ENCODE data around the gene SLC10A4. TPM values are rescaled to one million over a fixed set of nuclear protein-coding genes. Genes with fewer than 3 reads are reported as not detected.
A peak's percentile ranks its signal among the peaks of the same experiment; 100 is the strongest.

SLC10A4 gene
- total and polyA plus RNA-seq, 2 of the 13 experiments (the other 11 are each of a cell fraction or from before 2014, with no cell fraction given), result 0.04 to 0.07 TPM

GRCh38 chr4:48504352-48504751 is 21.2 kb downstream of the SLC10A4 start:
- no peak overlapping the region for H2AFZ ChIP-seq (ENCODE audit: low read length)
- no peak overlapping the region for H3K27ac ChIP-seq (ENCODE audit: extremely low read length, insufficient read depth, low read length)
- no peaks in the 10 kb centered on the region for H3K9me3 ChIP-seq (ENCODE audit: low read length)
- no peak for ATAC-seq
- in situ Hi-C loops (cut with HindIII; ENCODE audit: extremely low pct_ligation_motif_present, low pct_unique_long_range_greater_than_20kb) (no loop called here), intact Hi-C loops (cut with micrococcal nuclease; ENCODE audit: unreplicated experiment) (no loop called here)
- TF ChIP-seq MAFK (conservative IDR thresholded peaks at IDR 0.05 in 1 of 2, IDR thresholded peaks at IDR 0.05 in 1 of 2; ENCODE audit: low read length in 2 of 2) (0 out of 4 replicates have a peak, but pooled peaks have one; percentile 16 to 26), ZNF329 (CRISPR knock-in tag; IDR thresholded peaks at IDR 0.05; ENCODE audit: low read depth) (no peak), ZNF639 (CRISPR knock-in tag; conservative IDR thresholded peaks at IDR 0.05) (no peak), NFE2L2 (IDR thresholded peaks at IDR 0.05; ENCODE audit: low read length) (peak; percentile 64; the same call in 1 of the 2 replicates)
- TF ChIP-seq, protein P1, sequence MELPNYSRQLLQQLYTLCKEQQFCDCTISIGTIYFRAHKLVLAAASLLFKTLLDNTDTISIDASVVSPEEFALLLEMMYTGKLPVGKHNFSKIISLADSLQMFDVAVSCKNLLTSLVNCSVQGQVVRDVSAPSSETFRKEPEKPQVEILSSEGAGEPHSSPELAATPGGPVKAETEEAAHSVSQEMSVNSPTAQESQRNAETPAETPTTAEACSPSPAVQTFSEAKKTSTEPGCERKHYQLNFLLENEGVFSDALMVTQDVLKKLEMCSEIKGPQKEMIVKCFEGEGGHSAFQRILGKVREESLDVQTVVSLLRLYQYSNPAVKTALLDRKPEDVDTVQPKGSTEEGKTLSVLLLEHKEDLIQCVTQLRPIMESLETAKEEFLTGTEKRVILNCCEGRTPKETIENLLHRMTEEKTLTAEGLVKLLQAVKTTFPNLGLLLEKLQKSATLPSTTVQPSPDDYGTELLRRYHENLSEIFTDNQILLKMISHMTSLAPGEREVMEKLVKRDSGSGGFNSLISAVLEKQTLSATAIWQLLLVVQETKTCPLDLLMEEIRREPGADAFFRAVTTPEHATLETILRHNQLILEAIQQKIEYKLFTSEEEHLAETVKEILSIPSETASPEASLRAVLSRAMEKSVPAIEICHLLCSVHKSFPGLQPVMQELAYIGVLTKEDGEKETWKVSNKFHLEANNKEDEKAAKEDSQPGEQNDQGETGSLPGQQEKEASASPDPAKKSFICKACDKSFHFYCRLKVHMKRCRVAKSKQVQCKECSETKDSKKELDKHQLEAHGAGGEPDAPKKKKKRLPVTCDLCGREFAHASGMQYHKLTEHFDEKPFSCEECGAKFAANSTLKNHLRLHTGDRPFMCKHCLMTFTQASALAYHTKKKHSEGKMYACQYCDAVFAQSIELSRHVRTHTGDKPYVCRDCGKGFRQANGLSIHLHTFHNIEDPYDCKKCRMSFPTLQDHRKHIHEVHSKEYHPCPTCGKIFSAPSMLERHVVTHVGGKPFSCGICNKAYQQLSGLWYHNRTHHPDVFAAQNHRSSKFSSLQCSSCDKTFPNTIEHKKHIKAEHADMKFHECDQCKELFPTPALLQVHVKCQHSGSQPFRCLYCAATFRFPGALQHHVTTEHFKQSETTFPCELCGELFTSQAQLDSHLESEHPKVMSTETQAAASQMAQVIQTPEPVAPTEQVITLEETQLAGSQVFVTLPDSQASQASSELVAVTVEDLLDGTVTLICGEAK (IDR thresholded peaks at IDR 0.05), result no peak
- TF ChIP-seq, protein P1 (CRISPR knock-in tag; IDR thresholded peaks at IDR 0.05), result no peak
- TF ChIP-seq, protein P2, sequence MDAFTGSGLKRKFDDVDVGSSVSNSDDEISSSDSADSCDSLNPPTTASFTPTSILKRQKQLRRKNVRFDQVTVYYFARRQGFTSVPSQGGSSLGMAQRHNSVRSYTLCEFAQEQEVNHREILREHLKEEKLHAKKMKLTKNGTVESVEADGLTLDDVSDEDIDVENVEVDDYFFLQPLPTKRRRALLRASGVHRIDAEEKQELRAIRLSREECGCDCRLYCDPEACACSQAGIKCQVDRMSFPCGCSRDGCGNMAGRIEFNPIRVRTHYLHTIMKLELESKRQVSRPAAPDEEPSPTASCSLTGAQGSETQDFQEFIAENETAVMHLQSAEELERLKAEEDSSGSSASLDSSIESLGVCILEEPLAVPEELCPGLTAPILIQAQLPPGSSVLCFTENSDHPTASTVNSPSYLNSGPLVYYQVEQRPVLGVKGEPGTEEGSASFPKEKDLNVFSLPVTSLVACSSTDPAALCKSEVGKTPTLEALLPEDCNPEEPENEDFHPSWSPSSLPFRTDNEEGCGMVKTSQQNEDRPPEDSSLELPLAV (CRISPR knock-in tag; conservative IDR thresholded peaks at IDR 0.05; ENCODE audit: low read depth), result no peak
- 61% methylated on average over 1 of the region's 1 CpG for WGBS (ENCODE audit: low lambda C conversion rate)
- peaks cover 0 to 14% of the 10 kb centered on the region in 2 experiments; a peak in 2 of 5 replicates for H3K36me3 ChIP-seq (replicated peaks in 1 of 2; ENCODE audit: control insufficient read depth in 1 of 2, insufficient read depth in 2 of 2, low read length in 2 of 2)
- CTCF ChIA-PET (ENCODE audit: low intra/inter-chr PET ratio, low total read pairs), result no interaction called here
- peak; percentile 3 for DNase-seq (ENCODE audit: low spot score)
- no peak overlapping the region for H3K4me2 ChIP-seq (ENCODE audit: low read depth, low read length)
- no peaks in the 10 kb centered on the region for H3K27me3 ChIP-seq (ENCODE audit: control insufficient read depth in 1 of 2, insufficient read depth in 2 of 2, low read length in 2 of 2)
- no peak for FAIRE-seq
- no TSS peak for BruUV-seq (replicated peaks)
- H3K79me2 ChIP-seq (ENCODE audit: insufficient read depth, low read length), result no peaks in the 10 kb centered on the region
- H3K4me3 ChIP-seq (replicated peaks in 1 of 3; ENCODE audit: insufficient read depth in 1 of 3, low read depth in 2 of 3, low read length in 3 of 3), result no peak overlapping the region
- POLR2A ChIA-PET, result no interaction called here
- no peaks in the 10 kb centered on the region for H3K4me1 ChIP-seq (ENCODE audit: insufficient read depth, low read length)
- no peak overlapping the region for H3K9ac ChIP-seq (ENCODE audit: insufficient read depth, low read depth, low read length)
- no peaks in the 10 kb centered on the region for H4K20me1 ChIP-seq (ENCODE audit: insufficient read depth, low read length)

Data from HepG2 (cell line).